NCI-H446 treated with DMSO at 0.1 percent for 48 hours (cell line): Measurements from ENCODE around the gene IFITM2.
"Not testable (repeated sequence)": the region's sequence is repeated elsewhere in the genome, so short reads cannot be mapped to it uniquely, and the experiment has no call there.

ENCODE experiments used
- DNase-seq: peaks from one replicate; lab custom pipeline; 2025; lab: John Stamatoyannopoulos, UW

Gene IFITM2

DNA sequence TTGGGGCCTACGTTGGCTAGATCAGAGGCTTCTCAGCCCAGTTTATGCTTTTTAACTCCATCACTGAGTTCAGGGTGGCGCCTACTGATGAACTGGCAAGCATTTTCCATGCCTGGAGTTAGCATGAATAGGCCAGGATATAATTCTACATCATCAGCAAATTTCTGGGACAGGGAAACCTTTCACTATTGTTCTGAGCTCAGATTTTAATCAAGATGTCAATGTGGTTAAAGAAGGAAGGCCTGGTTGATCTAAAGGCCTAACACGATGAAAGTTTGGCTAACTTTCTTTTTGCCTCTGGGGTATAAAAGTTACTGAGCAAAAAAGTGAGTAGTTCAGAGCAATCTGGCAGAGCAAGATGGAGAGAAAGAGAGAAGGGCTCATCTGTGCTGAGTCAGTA, 34.7 kb downstream of the IFITM2 start:
- DNase-seq, result no peak

- no peak for DNase-seq
Observed at GRCh38 chr11:344836-345578, 37.4 kb downstream of the IFITM2 start.

GRCh38 chr11:346529-346928, 38.9 kb downstream of the IFITM2 start:
- no peak for DNase-seq

- not testable (repeated sequence) for DNase-seq
Observed at GRCh38 chr11:349270-349954, 41.8 kb downstream of the IFITM2 start.

DNA sequence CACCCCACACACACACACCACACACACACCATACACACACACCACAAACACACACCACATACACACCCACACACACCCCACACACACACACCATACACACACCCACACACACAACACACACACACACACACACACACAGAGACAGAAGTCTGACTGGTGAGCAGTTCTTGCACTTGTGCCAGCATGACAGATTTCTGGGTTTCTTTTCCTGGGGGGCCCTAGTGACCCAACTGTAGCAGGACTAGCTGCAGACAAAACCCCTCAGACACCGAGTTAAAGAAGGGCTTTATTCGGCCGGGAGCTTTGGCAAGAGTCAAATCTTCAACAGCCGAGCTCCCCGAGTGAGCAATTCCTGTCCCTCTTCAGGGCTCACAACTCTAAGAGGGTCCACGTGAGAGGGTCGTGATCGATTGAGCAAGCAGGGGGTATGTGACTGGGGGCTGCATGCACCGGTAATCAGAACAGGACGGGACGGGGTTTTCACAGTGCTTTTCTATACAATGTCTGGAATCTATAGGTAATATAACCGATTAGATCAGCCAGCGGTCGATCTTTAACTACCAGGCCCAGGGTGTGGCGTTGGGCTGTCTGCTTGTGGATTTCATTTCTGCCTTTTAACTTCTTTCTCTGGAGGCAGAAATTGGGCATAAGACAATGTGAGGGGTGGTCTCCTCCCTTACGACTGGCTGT, 42.6 kb downstream of the IFITM2 start:
- DNase-seq, result not testable (repeated sequence)

DNA sequence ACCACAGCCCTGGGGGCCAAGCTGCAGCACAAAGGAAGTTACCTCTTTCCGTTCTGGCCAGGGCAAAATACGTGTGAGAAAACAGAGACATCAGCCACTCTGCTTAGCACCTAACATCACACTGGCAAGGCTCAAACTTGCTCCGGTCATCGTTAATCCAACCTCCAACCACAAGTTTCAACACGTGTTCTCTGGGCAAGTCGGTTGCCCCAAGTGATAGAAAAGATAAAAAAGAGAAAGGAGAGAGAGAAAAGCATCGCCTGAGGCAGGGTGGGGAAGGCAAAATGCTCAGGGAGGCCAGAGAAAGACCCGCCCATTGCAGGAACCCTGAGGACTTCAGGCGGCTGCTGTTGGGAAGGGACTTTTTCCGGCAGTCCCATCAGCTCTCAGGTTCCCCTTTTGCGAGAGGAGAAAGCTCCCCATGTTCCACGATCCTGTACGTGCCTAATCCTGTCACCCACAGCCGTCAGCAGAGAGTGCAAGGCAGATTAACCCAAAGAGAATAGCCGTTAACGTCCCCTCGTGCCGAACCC, 43.2 kb downstream of the IFITM2 start:
- no peak for DNase-seq

DNA sequence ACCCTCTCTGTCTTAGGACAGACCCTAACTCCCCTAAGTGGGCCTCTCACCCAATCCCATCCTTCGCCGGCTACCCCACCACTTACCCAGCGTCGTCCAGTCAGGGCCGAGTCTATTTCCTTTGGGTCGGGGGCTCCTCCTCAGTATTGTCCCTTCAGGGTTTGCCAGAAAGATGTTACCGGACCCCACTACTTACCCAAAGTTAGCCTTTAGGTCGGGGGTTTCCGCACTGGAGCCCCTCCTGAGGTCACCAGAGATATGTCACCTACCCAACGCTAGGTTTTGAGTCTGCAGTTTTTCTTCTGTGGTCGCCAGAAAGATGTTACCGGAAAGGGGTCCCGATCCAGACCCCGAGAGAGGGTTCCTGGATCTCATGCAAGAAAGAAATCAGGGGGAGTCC, 43.8 kb downstream of the IFITM2 start:
- no peak for DNase-seq

- no peak for DNase-seq
Observed at GRCh38 chr11:352456-353031, 44.9 kb downstream of the IFITM2 start.

DNA sequence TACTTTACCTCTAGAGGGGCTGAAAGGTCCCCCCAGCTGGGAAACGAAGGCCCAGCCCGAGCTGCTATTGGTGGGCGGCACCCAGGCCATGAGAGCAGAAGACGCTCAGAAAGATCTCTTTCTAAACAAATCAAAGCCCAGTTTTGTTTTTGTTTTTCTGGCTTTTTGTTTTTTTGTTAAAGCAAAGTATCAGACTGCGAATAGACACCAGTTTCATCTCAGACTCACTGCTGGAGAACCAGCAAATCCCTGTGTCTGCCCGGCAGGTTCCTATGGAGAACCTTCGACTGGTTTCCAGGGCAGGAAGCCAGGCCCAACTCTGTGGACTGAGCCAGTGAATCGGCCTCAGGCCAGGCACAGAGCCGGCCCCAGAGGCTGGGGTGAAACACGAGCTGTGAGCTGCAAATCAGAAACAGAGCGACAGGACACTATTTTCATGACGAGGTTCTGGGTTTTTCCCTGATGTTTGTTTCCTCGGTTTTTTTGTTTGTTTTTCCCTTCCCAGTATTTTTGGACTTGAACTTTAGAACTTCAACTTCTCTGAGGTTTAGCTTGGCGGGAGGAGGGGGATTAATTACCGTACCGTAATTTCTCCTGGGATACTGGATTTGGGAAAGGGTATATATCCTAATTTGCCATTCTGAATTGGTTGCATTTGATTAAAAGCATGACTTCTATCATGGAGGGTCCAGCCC, 45.7 kb downstream of the IFITM2 start:
- no peak for DNase-seq

DNA sequence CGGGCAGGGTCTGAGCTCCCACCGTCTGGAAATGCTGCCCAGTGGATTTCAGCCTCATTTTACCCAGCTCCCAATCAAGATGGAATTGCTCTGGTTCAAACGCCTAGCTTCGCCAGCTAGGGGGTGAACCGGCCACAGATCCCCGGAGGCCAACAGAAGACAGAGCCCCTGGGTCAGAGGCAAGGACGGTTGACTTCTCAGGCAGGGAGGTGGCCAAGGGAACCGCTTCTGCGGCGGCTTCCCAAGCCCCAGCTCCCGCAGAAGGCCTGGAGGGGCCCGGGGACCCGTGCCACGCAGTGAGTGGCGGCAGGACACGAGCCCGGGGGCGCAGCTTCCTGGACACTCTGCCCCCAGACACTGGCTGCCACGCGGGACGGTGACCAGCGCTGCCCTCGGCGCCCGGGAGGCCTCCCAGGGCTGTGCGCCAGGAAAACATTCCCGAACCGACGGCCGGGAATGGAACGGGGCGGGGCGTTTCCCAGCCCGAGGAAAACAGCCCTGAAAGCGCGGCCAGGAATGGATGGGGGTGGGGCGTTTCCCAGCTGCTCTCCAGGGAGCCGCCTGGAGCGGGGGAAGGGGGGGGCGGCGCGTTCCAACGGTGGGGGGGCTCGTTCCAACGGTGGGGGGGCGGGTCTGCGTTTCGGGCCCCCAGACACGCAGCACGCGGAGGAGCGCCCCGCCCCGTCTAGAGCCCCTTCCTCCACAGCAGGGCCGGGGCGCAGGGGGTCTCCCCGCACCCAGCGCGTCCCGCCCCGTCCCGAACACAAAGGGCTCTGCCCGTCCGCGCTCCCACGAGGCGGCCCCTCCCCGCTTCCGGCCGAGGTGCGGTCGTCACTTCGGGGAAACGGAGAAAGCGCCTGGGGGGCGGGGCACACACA, 48.2 kb downstream of the IFITM2 start:
- DNase-seq, result no peak

GRCh38 chr11:356610-357009, 49.0 kb downstream of the IFITM2 start:
- no peak for DNase-seq

GRCh38 chr11:357582-357981, 50.0 kb downstream of the IFITM2 start:
- DNase-seq, result no peak

DNA sequence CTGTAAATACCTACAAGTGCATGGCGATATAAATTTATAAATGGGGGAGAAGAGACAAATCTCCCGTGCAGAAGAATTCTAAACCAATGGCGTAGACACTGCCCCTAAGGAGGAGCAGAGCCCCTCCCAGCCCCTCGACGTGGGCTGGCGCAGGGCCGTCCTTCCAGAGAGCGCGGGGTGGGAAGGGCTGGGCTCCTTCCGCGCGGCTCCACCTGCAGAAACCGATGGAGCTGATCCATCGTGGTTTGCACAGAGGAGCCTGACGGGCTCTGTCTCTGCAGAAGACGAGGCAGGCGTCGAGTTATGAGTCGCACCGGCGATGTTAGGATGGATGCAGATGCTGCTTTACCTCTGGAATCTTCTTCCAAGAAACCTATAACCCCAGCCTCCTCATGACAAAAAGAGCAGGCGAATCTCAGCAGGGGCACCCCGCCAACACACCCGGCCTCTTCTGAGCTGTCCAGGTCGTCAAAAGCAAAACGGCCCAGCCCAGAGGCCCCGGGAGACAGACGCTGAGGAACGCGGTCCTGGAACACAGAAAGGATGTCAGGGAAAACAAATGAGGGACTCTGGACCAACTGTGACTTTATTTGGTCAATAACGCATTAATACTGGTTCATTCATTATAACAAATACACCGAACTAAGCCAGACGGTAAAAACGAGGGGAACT, 50.6 kb downstream of the IFITM2 start:
- DNase-seq, result no peak
